Subcutaneous abdominal adipose tissue (tissue), 5 donors: Measurements from ENCODE around the gene CSF2.
"Not testable (repeated sequence)": the region's sequence is repeated elsewhere in the genome, so short reads cannot be mapped to it uniquely, and the experiment has no call there.

Experiments
- H3K27ac ChIP-seq: one replicate; pipeline ENCODE4 v1.7.0; 2013; ENCODE audit warnings: low read depth, mild to moderate bottlenecking, inconsistent platforms, low read length, moderate library complexity
- H3K27me3 ChIP-seq, 5 donors: one replicate each; pipeline ENCODE4 v1.7.0; 2013; ENCODE audit warnings: low read length in 5 of 5, inconsistent platforms in 1 of 5; ENCODE audit not compliant: control insufficient read depth in 5 of 5, insufficient read depth in 4 of 5
- H3K36me3 ChIP-seq, 5 donors: one replicate each; pipeline ENCODE4 v1.7.0; 2013; ENCODE audit warnings: low read length in 5 of 5; ENCODE audit not compliant: control insufficient read depth in 5 of 5, insufficient read depth in 5 of 5
- H3K4me1 ChIP-seq, 5 donors: one replicate each; pipeline ENCODE4 v1.7.0; 2013; ENCODE audit warnings: low read length in 5 of 5, mild to moderate bottlenecking in 3 of 5, moderate library complexity in 1 of 5; ENCODE audit not compliant: control insufficient read depth in 5 of 5, insufficient read depth in 5 of 5
- H3K4me3 ChIP-seq, 5 donors: one replicate each; pipeline ENCODE4 v1.7.0; 2013; ENCODE audit warnings: low read length in 5 of 5, low read depth in 1 of 5
- H3K9ac ChIP-seq, 5 donors: one replicate each; pipeline ENCODE4 v1.7.0; 2013; ENCODE audit warnings: low read length in 5 of 5, mild to moderate bottlenecking in 4 of 5, moderate library complexity in 3 of 5
- H3K9me3 ChIP-seq, 5 donors: one replicate each; pipeline ENCODE4 v1.7.0; 2013; ENCODE audit warnings: low read length in 5 of 5; ENCODE audit not compliant: control insufficient read depth in 5 of 5
- donor health status: healthy.
- donor health status: healthy.
- donor health status: healthy.
- donor health status: healthy.
- donor health status: healthy.

CSF2 gene

GRCh38 chr5:132116072-132116471 lies 42.5 kb downstream of the CSF2 start:
- no peaks in the 10 kb centered on the region for H3K4me1 ChIP-seq
- H3K27ac ChIP-seq = no peak overlapping the region
- H3K4me3 ChIP-seq = no peak overlapping the region
- H3K36me3 ChIP-seq = no peaks in the 10 kb centered on the region
- peaks cover 0 to 7% (median 3%) of the 10 kb centered on the region in 5 donors for H3K9me3 ChIP-seq
- no peak overlapping the region for H3K9ac ChIP-seq
- no peaks in the 10 kb centered on the region for H3K27me3 ChIP-seq

DNA sequence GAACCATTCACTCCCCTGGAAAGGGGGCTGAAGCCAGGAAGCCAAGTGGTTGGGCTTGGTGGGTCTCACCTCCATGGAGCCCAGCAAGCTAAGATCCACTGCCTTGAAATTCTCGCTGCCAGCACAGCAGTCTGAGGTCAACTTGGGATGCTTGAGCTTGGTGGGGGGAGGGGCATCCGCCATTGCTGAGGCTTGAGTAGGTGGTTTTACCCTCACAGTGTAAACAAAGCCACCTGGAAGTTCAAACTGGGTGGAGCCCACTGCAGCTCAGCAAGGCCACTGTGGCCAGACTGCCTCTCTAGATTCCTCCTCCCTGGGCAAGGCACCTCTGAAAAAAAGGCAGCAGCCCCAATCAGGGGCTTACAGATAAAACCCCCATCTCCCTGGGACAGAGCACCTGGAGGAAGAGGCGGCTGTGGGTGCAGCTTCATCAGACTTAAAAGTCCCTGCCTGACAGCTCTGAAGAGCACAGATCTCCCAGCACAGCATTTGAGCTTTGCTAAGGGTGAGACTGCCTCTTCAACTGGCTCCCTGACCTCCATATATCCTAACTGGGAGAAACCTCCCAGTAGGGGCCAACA lies 43.4 kb downstream of the CSF2 start:
- not testable (repeated sequence) for H3K36me3 ChIP-seq, H3K27ac ChIP-seq, H3K27me3 ChIP-seq, H3K4me3 ChIP-seq, H3K4me1 ChIP-seq, H3K9me3 ChIP-seq, H3K9ac ChIP-seq

DNA sequence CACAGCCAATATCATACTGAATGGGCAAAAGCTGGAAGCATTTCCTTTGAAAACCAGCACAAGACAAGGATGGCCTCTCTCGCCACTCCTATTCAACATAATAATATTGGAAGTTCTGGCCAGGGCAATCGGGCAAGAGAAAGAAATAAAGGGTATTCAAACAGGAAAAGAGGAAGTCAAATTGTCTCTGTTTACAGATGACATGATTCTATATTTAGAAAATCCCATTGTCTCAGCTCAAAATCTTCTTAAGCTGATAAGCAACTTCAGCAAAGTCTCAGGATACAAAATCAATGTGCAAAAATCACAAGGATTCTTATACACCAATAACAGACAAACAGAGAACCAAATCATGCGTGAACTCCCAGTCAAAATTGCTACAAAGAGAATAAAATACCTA lies 47.1 kb downstream of the CSF2 start:
- not testable (repeated sequence) for H3K36me3 ChIP-seq, H3K9me3 ChIP-seq

DNA sequence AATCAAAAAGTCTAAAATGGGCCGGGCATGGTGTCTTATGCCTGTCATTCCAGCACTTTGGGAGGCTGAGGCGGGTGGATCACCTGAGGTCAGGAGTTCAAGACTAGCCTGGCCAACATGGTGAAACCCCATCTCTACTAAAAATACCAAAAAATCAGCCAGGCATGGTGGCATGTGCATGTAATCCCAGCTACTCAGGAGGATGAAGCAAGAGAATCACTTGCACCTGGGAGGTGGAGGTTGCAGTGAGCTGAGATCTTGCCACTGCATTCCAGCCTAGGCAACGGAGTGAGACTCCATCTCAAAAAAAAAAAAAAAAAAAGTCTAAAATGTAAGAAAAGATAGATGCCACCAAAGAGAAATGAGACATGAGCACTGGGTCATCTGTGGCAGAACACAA lies 49.4 kb downstream of the CSF2 start:
- not testable (repeated sequence) for H3K9ac ChIP-seq, H3K4me1 ChIP-seq, H3K9me3 ChIP-seq, H3K4me3 ChIP-seq, H3K36me3 ChIP-seq, H3K27me3 ChIP-seq, H3K27ac ChIP-seq

More for the DNA sequence above, 47.1 kb downstream of the CSF2 start:
- not testable (repeated sequence) for H3K4me1 ChIP-seq, H3K27ac ChIP-seq, H3K27me3 ChIP-seq, H3K9ac ChIP-seq, H3K4me3 ChIP-seq

- H3K9ac ChIP-seq, H3K36me3 ChIP-seq, H3K4me3 ChIP-seq, H3K27ac ChIP-seq, H3K27me3 ChIP-seq, H3K4me1 ChIP-seq, H3K9me3 ChIP-seq: not testable (repeated sequence)
Measured at GRCh38 chr5:132123578-132123977, 50.0 kb downstream of the CSF2 start.
